Cerebellar cortex (tissue), 1 donor: ENCODE results near the gene TNS1.
"Not testable (repeated sequence)": the region's sequence is repeated elsewhere in the genome, so short reads cannot be mapped to it uniquely, and the experiment has no call there.

ENCODE experiments used
- DNase-seq: peaks from one replicate; pipeline ENCODE4 v3.0.0-alpha.2; 2015; ENCODE audit warnings: low spot score

The TNS1 gene

GRCh38 chr2:217795706-217796465 lies 206.9 kb downstream of the TNS1 start:
- no peak for DNase-seq

- DNase-seq = no peak
Measured at GRCh38 chr2:217795067-217795466, 207.7 kb downstream of the TNS1 start.

- no peak for DNase-seq
Measured at GRCh38 chr2:217794133-217794986, 208.4 kb downstream of the TNS1 start.

- no peak for DNase-seq
Measured at GRCh38 chr2:217793566-217794132, 209.1 kb downstream of the TNS1 start.

- DNase-seq = no peak
Measured at GRCh38 chr2:217792626-217793527, 209.9 kb downstream of the TNS1 start.

GRCh38 chr2:217791551-217791950 lies 211.2 kb downstream of the TNS1 start:
- DNase-seq = no peak

- no peak for DNase-seq
Measured at GRCh38 chr2:217790681-217791392, 212.0 kb downstream of the TNS1 start.

- no peak for DNase-seq
Measured at GRCh38 chr2:217790195-217790594, 212.6 kb downstream of the TNS1 start.

- DNase-seq = no peak
Measured at GRCh38 chr2:217789736-217790181, 213.0 kb downstream of the TNS1 start.

- peak; percentile 62 for DNase-seq
Measured at GRCh38 chr2:217789003-217789735, 213.6 kb downstream of the TNS1 start.

- no peak for DNase-seq
Measured at GRCh38 chr2:217788669-217789002, 214.2 kb downstream of the TNS1 start.

GRCh38 chr2:217787160-217787877 lies 215.5 kb downstream of the TNS1 start:
- DNase-seq = no peak

- not testable (repeated sequence) for DNase-seq
Measured at GRCh38 chr2:217786560-217786959, 216.2 kb downstream of the TNS1 start.

GRCh38 chr2:217785544-217786045 lies 217.2 kb downstream of the TNS1 start:
- peak; percentile 52 for DNase-seq

- no peak for DNase-seq
Measured at GRCh38 chr2:217784996-217785543, 217.7 kb downstream of the TNS1 start.

- no peak for DNase-seq
Measured at GRCh38 chr2:217783243-217783642, 219.6 kb downstream of the TNS1 start.

GRCh38 chr2:217777906-217778305 lies 224.9 kb downstream of the TNS1 start:
- DNase-seq = no peak

GRCh38 chr2:217776631-217777030 lies 226.2 kb downstream of the TNS1 start:
- no peak for DNase-seq

GRCh38 chr2:217775920-217776503 lies 226.8 kb downstream of the TNS1 start:
- no peak for DNase-seq
